HL-60 (cell line): ENCODE results near the gene APOO.

Source experiments
- DNase-seq, 2 experiments: peaks; one replicate each; pipeline ENCODE4 v3.0.0-alpha.2; 2010 to 2020; ENCODE audit warnings: low read depth in 1 of 2, low spot score in 1 of 2
- H3K27ac ChIP-seq: fragments of 250-450 bp; sonication (Bioruptor Pico); replicated peaks from 2 replicates; pipeline ENCODE4 v1.5.1; 2020; ENCODE audit warnings: mild to moderate bottlenecking, moderate library complexity
- H3K27me3 ChIP-seq: fragments of 250-450 bp; sonication (Bioruptor Pico); 2 replicates; pipeline ENCODE4 v1.5.1; 2021; ENCODE audit warnings: mild to moderate bottlenecking, moderate library complexity; ENCODE audit not compliant: insufficient read depth, poor library complexity, severe bottlenecking
- H3K4me3 ChIP-seq: replicated peaks from 2 replicates; pipeline ENCODE4 v1.5.1; 2011; ENCODE audit warnings: mild to moderate bottlenecking, control low read depth, low read length; ENCODE audit not compliant: insufficient read depth
- GABPA ChIP-seq: IDR thresholded peaks from 2 replicates; pipeline ENCODE4 v1.6.1; 2012; ENCODE audit warnings: low read depth
- POLR2AphosphoS5 ChIP-seq: IDR thresholded peaks from 2 replicates; pipeline ENCODE4 v1.6.1; 2012; ENCODE audit warnings: low read depth
- REST ChIP-seq: IDR thresholded peaks from 2 replicates; pipeline ENCODE4 v1.6.1; 2012; ENCODE audit warnings: low read depth; ENCODE audit not compliant: insufficient replicate concordance
- SPI1 ChIP-seq: IDR thresholded peaks from 2 replicates; pipeline ENCODE4 v1.6.1; 2012; ENCODE audit warnings: low read depth, mild to moderate bottlenecking, borderline replicate concordance
- TF ChIP-seq, protein P1 (sequence below): IDR thresholded peaks from one replicate; pipeline ENCODE4 v1.5.1; 2011; ENCODE audit warnings: low read length, control low read depth, inconsistent platforms; ENCODE audit not compliant: insufficient read depth

The APOO gene

GRCh38 chrX:23908219-23909004, 674 bp upstream of the APOO start:
- TF ChIP-seq GABPA, result no peak
- no peak for TF ChIP-seq REST
- TF ChIP-seq SPI1, result no peak
- no peak for TF ChIP-seq POLR2AphosphoS5
- TF ChIP-seq, protein P1, sequence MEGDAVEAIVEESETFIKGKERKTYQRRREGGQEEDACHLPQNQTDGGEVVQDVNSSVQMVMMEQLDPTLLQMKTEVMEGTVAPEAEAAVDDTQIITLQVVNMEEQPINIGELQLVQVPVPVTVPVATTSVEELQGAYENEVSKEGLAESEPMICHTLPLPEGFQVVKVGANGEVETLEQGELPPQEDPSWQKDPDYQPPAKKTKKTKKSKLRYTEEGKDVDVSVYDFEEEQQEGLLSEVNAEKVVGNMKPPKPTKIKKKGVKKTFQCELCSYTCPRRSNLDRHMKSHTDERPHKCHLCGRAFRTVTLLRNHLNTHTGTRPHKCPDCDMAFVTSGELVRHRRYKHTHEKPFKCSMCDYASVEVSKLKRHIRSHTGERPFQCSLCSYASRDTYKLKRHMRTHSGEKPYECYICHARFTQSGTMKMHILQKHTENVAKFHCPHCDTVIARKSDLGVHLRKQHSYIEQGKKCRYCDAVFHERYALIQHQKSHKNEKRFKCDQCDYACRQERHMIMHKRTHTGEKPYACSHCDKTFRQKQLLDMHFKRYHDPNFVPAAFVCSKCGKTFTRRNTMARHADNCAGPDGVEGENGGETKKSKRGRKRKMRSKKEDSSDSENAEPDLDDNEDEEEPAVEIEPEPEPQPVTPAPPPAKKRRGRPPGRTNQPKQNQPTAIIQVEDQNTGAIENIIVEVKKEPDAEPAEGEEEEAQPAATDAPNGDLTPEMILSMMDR, result no peak
- Histone ChIP-seq H3K27me3 (no peaks in the 10 kb centered on the region), H3K4me3 (peak overlapping the region; percentile 20; the same call in 1 of the 2 replicates), H3K27ac (peak overlapping the region; percentile 83)
- DNase-seq, result no peak

- peak overlapping the region; percentile 83 for H3K27ac ChIP-seq
Measured at GRCh38 chrX:23907111-23907497, 634 bp downstream of the APOO start.

DNA sequence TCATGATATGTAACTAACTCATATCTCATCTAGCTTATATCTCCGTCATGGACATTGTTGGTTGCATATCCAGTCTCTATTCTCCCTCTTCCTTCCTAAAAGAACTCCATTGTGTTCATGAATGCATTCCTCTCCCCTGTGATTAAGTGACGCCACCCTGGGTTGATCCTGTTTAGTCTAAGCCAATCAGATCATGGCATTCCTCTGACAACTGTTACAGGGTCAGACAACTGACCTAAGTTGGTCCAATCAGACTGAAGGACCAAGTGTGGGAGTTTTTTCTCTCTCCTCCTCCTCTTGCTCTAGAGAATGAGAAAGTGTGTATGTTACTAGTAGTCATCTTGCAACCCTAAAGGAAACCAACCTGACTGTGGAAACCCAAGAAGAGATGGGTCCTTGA, 3.6 kb downstream of the APOO start:
- H3K27ac ChIP-seq, result no peak overlapping the region
- TF ChIP-seq GABPA (no peak), SPI1 (no peak), REST (no peak), POLR2AphosphoS5 (no peak)
- TF ChIP-seq, protein P1, result no peak
- no peak for DNase-seq

More at GRCh38 chrX:23907111-23907497, 634 bp downstream of the APOO start:
- Histone ChIP-seq H3K4me3 (peak overlapping the region; percentile 60), H3K27me3 (no peaks in the 10 kb centered on the region)
- DNase-seq, result peak in 1 of 2 experiments; percentile 17
- no peak for TF ChIP-seq POLR2AphosphoS5
- TF ChIP-seq, protein P1, result no peak
- TF ChIP-seq REST, result no peak
- TF ChIP-seq SPI1, result no peak
- TF ChIP-seq GABPA, result no peak

More for the DNA sequence above, 3.6 kb downstream of the APOO start:
- H3K27me3 ChIP-seq, result no peaks in the 10 kb centered on the region
- H3K4me3 ChIP-seq, result no peak overlapping the region
